Islet precursor cell (in vitro differentiated cells): ENCODE measurements around the gene KANK2.
"Not testable (repeated sequence)": the region's sequence is repeated elsewhere in the genome, so short reads cannot be mapped to it uniquely, and the experiment has no call there.

Source experiments
- DNase-seq: peaks from one replicate; pipeline ENCODE4 v3.0.0-alpha.2; 2018

KANK2 gene

DNA sequence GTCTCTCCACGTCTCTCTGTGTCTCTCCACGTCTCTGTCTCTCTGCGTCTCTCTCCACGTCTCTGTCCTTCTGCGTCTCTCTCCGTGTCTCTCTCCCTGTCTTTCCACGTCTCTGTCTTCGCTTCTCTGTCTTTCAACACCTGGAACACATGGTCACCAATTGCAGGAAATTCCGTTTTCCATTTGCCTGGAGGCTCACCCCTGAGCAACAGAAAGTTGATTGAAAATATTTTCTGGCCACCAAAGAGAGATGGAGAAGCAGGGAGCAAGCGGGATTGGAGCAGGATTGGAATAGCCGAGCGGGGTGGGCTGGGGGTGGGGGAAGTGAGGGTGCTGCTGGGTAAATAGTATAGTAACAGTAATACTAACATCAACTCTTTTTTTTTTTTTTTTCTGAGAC lies 1.7 kb downstream of the KANK2 start:
- no peak for DNase-seq

DNA sequence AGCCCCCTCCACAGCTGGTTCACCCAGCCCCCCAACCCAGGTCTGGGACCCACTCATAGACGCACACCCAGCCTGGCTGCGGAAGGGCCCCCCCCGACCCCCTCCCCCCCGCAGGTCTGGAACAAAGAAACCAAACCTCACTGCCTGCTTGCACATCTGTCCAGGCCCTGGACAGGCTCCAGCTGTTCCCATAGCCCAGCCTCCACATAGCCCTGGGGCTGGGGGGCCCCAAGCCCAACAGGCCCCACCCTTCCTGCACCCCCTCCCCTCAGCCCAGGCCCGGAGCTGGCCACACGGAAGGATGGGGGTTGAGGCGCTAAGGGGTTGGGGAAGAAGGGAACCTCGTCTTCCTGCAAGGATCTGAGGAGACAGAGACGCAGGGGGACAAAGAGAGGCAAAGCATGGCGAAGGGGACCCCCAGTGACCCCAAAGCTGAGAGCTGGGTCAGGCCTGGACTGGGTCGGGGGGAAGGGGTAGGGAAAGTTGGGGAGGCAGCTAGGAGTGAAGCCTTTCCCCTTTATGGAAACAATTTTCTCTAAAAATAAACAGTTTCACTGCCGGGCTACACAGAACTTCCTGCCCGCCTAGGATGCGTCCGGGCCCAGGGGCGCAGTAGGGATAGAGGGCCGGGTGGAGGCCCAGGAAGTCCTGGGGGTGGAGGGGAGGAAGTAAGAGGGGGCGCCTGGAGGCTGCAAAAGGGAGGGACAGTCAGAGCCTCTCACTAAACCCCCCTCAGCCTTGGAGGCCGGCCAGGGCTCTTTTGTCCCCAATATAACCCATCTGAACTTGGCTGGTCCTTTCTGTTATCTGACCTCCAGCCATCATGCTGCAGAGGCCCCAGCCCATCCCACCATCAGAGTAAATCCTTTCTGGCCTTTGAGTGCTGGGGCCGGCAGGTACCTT lies 2.4 kb downstream of the KANK2 start:
- no peak for DNase-seq

DNA sequence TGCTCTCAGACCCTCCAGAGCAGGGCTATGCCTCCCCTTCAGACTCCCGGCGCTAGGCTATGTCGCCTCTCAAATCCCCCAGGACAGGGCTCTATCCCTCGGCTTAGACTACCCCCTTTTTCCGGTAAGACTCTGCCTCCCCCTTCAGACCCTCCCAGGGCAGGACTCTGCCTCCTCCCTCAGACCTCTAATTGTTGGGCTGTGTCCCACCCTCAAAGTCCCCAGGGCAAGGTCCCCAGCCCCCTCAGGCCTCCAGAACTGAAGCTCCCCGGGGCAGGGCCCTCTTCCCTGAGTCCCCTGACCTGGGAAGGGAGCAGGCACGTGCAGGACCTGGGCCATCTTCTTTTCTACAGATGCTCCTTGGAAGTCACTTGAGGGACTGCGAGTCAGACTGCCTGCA lies 3.2 kb downstream of the KANK2 start:
- no peak for DNase-seq

DNA sequence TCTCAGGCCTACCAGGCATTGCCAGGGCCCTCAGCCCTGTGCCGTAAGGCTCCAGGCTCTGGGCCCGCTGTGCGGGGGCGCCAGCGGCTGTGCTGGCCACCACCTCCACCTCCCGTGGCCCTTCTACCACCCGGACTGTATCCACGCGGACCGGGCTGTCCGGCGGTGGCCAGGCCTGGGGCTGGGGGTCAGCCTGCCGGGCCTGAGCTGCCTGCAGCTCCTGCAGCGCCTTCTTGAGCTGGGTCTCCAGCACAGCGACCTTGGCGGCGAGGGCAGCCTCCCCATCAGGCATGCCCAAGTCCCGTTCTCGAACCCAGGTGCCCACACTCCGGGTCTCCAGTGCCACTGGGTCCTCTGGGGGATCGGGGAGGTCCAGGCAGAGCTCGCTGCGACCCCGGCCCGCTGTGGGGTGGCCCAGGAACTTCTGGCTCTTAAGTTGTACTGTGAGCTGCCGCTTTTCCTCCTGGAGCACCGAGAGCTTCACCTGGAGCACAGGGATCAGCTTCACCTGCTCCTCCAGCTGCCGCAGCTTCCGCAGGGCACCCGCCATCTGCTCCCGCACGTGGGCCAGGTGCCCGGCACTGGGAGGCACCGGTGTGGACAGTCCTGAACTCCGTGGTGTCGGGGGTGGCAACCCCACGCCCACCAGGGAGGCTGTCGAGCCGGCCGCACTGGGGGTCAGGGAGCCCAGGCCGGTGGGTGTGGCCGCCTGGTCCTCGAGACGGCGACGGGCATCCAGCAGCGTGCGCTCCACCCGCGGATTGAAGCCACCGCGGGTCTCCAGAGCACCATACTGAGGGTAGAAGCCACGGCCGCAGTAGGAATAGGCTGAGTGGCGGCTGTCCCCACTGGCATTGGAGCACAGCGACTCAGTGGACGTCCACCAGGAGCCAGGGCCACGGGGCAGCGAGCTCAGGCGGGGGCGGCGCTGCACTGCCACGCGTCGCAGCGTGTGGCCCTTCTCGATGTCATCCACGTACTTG lies 4.1 kb downstream of the KANK2 start:
- peak; percentile 50 for DNase-seq

DNA sequence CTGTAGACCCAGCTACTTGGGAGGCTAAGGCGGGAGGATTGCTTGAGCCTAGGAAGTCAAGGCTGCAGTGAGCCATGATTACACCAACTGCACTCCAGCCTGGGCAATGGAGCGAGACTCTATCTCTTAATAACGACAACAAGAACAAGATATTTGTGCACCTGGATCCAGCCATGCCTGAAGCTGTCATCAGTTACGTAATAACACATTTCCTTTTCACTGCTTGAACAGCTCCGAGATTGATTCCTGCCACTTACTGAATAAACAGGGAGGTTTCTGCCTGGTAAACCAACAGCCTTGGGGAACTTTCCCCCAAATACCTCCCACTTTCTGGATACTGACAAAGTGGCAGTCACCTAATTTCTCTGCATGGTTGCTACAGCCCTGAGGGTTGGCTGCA lies 5.4 kb downstream of the KANK2 start:
- no peak for DNase-seq

DNA sequence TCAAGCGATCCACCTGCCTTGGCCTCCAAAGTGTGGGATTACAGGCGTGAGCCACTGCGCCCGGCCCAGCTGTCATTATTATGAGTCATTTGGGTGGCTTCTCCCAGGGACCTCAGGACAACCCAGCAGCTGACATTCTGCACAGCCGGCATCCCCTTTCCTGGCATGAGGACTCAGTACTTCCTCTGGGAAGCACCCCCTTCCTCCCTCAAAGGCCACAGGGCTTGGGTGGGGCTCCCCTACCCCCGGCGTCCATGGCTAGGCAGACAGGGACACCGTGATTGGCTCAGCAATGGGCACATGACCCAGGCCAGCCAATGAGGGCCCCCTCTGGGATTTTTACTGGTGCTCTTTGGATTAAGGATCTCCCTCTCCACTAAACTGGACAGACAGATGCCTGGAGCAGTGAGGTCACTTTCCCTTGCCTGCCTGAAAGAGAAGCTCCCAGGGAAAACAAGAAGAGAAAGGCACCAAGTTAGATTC lies 6.0 kb downstream of the KANK2 start:
- peak; percentile 81 for DNase-seq

DNA sequence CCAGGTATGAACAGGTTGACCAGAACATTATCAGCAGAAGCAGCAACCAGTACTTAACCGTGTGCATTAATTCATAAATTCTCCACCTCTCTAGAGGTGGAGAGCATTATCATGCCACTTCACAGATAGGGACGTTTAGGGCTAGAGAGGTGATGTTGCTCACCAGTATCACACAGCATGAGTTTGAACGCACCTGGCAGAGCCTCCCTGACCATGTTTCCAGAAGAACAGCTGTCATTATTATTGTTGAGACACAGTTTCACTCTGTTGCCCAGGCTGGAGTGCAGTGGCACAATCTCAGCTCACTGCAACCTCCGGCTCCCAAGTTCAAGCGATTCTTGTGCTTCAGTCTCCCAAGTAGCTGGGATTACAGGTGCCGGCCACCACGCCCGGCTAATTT lies 6.8 kb downstream of the KANK2 start:
- no peak for DNase-seq

DNA sequence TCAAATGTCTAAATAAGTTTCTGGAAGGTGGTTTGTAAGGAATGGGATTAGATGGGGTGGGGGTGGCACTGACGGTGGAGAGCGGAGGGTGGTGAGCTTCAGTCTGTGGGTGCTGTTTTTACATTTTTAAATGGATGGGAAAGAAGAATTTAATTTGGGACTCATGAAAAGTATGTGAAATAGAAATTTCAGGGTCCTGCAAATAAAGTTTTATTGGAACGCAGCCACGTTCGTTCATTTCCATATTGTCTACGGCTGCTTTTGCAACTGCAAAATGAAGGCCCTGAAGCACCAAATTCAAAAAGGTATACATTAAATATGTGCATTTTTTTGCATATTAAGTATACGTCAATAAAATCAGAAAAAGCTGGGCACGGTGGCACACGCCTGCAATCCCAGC lies 9.9 kb downstream of the KANK2 start:
- no peak for DNase-seq

DNA sequence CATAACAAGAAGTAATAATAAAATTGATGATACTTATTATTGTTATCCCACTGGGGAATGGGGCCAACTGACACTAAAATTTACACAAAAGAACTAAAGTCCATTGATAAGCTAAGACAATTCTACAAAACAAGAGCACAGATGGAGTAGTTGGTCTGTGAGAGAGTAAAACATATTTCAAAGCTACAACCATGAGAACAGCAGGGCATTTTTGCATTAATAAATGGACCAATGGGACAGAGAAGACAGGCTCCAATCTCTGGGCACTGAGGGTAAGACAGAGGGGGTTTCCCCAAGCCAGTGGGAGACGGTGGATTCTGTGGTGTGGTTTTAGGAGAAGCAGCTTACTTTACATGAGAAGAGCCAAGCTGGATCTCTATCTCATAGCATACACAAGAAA lies 14.4 kb downstream of the KANK2 start:
- DNase-seq, result no peak

DNA sequence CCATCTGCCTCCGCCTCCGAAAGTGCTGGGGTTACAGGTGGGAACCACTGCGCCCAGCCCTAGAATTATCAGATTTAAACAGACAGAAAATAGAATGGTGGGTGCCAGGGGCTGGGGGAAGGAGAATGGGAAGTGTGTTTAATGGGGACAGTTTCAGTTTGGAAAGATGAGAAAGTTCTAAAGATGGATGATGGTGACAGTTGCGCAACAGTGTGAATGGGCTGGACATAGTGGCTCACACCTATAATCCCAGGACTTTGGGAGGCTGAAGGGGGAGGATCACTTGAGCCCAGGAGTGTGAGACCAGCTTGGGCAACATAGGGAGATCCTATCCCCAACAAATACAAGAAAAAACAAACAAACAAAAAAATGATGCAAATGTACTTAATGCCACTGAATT lies 15.9 kb downstream of the KANK2 start:
- DNase-seq, result no peak

DNA sequence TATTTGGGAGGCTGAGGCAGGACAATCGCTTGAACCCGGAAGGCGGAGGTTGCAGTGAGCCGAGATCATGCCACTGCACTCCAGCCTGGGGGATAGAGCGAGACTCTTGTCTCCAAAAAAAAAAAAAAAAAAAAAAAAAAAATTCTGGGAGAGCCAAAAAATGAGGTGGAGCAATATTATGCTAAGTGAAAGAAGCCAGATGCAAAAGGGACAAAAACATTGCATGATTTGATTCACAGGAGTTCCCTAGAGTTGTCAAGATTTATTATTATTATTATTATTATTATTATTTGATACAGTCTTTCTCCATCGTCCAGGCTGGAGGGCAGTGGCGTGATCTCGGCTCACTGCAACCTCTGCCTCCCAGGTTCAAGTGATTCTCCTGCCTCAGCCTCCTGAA lies 16.4 kb downstream of the KANK2 start:
- DNase-seq, result not testable (repeated sequence)

DNA sequence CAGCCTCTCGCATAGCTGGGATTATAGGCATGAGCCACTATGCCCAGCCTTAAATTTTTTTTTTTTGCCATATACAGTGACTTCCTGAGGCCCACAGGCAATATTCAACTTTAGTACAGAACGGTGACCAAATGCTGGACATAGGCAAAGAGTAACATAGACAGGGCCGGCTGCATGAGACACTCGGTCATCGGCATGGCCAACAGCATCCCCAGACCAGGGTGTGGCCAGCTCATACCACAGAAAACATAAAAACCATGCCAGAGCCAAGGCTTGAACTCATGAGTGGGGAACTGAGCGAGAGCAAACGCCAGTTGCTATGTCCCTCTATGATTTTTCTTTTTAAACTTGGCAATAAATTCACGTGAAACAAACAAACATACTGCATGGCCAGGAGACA lies 17.0 kb downstream of the KANK2 start:
- no peak for DNase-seq

DNA sequence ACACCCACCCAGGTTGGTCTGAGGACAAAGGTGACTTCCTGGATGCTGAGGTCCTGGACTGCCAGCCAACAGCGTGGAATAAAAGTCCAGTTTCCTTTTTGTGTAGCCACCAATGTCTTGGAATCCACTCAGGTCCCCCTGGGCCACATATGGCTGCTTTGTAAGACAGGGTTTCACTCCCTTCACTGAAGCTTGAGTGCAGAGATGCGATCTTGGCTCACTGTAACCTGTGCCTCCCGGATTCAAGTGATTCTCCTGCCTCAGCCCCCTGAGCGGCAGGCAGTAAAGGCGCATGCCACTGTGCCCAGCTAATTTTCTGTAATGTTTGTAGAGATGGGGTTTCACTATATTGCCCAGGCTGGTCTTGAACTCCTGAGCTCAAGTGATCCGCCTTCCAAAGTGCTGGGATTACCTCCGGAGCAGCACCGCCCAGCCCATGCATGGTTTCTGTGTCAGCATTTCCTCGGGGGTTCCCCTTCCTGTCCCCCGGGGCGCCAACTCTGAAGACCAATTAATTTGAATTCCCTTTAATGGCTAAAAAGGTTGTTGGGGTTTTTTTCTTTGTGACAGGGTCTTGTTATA lies 17.5 kb downstream of the KANK2 start:
- DNase-seq, result no peak

DNA sequence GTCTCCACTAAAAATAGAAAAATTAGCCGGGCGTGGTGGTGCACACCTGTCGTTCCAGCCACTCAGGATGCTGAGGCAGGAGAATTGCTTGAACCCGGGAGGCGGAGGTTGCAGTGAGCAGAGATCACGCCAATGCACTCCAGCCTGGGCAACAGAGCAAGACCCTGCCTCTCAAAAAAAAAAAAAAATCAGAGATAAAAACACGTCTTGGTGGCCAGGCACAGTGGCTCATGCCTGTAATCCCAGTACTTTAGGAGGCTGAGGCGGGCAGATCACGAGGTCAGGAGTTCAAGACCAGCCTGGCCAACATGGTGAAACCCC lies 18.2 kb downstream of the KANK2 start:
- DNase-seq, result not testable (repeated sequence)

DNA sequence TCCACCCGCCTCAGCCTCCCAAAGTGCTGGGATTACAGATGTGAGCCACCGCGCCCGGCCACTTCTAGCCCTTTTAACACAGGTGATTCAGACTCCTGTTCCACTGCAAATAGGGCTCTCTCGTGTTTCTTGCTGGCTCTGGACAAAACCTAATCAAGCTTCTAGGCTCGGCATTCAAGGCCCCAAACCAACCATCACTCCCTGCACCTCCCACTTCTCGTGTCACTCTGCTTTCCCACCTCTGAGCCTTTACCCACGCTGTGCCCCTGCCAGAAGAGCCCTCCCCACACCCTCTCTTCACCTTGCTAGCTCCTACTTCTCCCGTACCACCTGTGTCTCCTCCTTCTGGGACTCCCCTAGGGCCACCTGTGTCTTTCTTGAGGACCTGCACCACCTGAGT lies 19.8 kb downstream of the KANK2 start:
- DNase-seq, result no peak

DNA sequence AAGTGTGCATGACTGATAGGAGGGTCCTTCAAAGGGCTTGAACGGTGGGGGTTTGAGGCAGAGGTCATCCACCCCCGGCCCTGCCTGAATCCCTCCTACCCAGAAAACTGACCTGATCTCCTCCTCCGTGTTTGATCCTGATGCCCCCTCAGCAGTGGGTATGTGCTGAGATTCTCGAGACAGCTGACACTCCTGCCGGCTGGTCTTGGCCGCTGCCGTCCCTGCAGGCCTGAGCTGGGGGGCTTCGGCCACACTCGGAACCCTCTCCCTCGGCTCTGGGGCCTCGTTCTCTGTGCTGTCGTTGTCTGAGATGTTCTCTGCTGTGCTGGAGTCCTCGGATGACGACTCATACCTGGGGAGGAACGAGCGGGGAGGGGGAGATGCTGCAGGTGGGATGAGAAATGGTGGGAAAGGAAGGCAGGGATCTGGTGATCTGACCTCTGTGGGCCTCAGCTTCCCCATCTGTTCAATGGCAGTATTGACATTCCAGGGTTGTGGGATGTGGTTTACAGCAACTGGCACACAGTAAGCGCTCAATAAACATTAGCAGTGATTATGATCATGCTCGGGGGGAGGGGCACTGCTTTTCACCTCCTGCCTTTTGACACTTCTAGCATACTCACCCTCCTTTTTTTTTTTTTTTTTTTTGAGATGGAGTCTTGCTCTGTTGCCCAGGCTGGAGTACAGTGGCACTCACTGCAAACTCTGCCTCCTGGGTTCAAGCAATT lies 20.7 kb downstream of the KANK2 start:
- no peak for DNase-seq

DNA sequence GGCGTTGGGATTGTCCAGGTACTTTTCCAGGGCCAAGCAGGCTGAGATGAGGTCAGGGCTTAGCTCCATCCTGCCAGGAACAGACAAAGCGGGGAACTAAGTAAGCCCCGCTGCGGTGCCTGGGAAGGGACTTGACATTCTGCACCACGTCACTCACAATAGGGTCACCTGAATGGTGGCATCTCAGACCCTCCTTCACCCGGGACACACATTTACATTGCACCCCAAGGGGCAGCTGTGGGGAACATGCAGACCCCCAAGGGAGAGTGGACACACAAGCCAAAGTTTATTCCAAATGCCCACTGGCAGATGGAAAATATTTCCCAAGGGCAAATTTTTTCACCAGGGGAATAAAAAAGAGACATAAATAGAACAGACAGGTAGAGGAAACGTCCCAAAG lies 21.4 kb downstream of the KANK2 start:
- DNase-seq, result no peak

DNA sequence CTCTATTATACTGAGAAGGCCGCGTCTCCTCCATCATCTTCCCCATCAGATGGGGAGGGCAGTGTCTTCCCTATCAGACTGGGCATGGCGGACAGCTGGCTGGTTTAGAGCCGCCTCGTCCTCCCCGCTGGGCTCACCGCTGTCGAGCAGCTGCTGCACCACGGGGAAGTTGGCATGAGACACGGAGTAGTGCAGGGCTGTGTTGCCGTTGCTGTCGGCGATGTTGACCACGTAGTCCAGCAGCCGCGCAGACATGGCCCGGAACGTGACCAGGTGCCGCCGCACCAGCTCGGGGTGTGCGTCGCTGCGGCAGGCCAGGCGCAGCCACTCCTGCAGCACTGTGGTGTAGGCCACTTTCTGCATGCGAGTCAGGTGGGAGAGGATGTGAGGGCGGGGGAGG lies 23.0 kb downstream of the KANK2 start:
- no peak for DNase-seq

DNA sequence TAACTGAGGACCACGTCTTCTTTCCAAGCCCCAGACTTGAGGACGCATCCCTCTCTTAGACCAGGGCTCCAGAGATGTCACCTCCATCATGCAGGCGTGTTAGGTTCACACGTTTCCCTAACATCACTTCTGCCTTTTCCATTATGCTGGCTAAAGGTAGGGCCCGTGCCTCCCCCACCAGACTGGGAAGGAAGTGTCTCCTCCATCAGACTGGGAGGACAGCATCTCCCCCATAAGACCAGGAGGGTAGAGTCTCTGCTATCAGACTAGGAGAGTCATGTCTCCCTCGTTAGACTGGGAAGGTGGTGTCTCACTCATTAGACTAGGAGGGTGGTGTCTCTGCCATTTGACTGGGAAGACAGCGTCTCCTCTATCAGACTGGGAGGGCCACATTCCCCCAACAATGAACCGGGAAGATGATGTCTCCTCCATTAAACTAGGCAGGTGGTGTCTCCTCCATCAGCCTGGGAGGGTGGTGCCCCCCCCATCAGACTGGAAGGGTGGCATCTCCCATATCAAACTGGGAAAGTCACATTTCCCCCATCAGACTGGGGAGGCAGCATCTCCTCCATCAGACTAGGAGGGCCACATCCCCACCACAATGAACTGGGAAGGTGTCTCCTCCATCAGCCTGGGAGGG lies 23.7 kb downstream of the KANK2 start:
- no peak for DNase-seq

DNA sequence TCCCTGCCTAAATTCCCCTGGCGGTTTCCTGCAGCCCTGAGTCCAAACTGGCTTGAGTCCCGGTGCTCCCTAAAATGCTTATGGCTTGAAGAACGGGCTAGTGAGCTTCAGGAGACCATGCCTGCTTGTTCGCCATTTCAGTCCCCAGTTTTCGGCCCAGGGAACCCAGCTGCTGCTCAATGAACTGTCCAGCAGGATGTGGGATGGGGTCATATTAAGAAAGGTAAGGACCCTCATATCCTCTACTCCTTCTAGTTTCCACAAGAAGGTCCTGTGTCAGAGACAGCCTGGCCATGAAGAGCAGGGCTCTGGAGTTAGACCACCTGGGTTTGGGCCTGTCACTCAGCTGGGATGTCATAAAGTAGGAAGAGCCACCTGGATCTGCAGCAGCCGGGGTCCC lies 24.8 kb downstream of the KANK2 start:
- DNase-seq, result no peak

DNA sequence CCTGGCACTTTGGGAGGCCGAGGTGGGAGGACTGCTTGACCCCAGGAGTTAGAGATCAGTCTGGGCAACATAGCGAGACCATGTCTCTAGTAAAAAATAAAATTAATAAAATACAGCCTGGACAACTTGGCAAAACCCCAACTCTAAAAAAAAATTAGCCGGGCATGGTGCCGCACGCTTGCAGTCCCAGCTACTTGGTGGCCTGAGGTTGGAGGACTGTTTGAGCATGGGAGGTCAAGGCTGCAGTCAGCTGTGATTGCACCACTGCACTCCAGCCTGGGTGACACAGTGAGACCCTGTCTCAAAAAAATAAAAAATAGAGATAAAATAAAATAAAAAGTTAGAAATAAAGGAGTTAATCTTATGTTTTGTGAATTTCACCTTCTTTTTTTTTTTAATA lies 26.2 kb downstream of the KANK2 start:
- no peak for DNase-seq
